LNCAP (cell line): Measurements from ENCODE around the gene FKBP4.

Experiments
- TF ChIP-seq, protein P1 (sequence below): fragments of 450-650 bp; IDR thresholded peaks from 2 replicates; pipeline ENCODE4 v1.5.1; 2017; ENCODE audit warnings: mild to moderate bottlenecking

FKBP4 gene

DNA sequence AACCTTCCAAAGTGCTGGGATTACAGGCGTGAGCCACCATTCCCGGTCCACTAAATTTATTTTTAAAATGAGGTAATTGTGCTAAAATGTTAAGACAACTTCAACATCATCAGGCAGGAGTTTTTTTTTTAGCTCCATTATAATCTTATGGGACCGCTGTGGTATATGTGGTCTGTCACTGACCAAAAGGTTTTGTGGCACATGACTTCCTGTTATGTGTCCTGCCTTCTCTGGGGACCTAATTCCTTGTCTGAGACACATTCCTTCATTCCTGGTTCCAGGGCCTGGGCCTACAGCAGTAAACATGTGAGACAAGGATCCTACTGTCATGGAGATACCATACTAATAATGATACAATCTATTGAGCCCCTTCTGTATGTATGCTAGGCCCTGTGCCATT is 57.2 kb downstream of the FKBP4 start:
- TF ChIP-seq, protein P1, sequence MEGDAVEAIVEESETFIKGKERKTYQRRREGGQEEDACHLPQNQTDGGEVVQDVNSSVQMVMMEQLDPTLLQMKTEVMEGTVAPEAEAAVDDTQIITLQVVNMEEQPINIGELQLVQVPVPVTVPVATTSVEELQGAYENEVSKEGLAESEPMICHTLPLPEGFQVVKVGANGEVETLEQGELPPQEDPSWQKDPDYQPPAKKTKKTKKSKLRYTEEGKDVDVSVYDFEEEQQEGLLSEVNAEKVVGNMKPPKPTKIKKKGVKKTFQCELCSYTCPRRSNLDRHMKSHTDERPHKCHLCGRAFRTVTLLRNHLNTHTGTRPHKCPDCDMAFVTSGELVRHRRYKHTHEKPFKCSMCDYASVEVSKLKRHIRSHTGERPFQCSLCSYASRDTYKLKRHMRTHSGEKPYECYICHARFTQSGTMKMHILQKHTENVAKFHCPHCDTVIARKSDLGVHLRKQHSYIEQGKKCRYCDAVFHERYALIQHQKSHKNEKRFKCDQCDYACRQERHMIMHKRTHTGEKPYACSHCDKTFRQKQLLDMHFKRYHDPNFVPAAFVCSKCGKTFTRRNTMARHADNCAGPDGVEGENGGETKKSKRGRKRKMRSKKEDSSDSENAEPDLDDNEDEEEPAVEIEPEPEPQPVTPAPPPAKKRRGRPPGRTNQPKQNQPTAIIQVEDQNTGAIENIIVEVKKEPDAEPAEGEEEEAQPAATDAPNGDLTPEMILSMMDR: no peak

DNA sequence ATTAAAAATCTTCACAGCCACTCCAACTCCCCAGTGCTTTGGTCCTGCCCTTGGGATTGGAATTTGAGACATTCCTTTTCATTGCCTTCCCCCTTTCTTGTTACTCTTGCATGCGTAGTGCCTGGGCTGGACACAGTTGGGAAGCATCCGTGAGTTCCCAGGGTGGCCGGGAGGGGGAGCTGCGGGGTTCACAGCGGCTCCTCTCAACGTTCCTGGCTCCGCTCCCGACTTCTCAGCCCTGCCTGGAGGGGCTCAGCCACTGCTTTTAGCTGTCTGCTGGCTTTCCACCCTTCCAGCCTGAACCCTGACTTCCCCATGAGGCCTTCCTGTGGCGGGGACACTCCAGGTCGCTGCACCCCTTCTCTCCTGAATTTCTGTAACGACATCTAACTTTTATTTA is 58.9 kb downstream of the FKBP4 start:
- TF ChIP-seq, protein P1: peak; percentile 93
